GM18858 (cell line): ENCODE data around the gene SLC16A8.

ENCODE experiments used
- ATAC-seq: cut with Tn5 transposase; IDR thresholded peaks from one replicate; pipeline ENCODE4 v1.9.1; 2021; ENCODE audit not compliant: unreplicated experiment

SLC16A8 gene

DNA sequence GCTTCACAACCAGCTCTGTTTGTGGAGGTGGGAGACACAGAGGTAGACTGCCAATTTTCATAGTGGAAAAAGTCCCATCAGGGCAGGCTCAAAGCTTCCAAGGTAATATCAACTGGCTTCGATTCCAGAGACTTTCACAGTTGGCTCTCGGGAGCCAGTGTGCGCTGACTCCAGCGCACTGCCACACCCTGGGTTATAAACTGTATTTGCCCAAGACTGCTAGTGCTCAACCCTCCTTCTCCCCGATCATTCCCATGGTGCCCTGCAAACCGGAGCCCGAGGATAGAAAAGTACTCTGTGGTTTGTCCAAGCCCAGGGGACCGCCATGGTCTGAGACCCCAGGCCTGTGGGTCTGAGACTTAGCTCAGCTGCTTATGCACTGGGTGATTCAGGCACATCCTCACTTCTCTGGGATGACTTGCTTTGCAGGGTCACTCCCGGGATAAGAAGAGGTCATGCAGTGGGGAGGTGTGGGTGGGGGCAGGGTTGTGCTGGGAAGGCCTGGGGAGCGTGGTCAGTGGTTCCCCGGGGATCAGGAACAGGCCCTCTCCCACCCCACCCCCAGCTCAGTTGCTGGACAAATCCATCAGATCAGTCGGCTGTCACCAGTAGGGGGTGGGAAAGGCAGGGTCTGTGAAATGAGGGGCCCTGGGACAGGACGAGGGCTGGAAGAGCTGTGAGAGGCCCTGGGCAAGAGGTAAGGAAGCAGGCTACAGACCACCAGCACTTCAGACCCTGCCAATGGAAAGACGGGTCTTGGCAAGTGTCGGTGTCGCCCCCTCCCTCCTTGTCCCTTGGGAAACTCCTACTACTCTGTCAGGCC lies 53.5 kb downstream of the SLC16A8 start:
- no peak for ATAC-seq

- ATAC-seq = no peak
Measured at GRCh38 chr22:38029901-38030300, 54.1 kb downstream of the SLC16A8 start.

DNA sequence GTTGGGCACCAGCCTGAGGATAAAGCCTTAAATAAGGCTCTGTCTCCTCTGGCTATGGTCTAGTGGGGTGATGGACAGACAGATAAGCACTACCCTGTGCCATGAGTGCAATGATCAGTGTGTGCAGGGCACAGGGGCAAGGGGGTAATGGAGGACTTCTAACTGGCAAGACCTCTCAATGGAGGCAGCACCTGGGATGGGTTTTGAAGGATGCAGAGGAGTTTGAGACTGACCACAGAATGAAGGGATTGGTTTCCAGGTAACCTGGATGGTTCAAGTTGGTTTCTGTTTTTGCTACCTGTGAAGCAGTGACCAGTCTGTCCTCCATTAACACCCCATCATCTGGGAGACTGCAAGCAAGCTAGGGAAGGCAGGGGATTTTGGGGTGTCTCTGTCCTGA lies 54.6 kb downstream of the SLC16A8 start:
- no peak for ATAC-seq

DNA sequence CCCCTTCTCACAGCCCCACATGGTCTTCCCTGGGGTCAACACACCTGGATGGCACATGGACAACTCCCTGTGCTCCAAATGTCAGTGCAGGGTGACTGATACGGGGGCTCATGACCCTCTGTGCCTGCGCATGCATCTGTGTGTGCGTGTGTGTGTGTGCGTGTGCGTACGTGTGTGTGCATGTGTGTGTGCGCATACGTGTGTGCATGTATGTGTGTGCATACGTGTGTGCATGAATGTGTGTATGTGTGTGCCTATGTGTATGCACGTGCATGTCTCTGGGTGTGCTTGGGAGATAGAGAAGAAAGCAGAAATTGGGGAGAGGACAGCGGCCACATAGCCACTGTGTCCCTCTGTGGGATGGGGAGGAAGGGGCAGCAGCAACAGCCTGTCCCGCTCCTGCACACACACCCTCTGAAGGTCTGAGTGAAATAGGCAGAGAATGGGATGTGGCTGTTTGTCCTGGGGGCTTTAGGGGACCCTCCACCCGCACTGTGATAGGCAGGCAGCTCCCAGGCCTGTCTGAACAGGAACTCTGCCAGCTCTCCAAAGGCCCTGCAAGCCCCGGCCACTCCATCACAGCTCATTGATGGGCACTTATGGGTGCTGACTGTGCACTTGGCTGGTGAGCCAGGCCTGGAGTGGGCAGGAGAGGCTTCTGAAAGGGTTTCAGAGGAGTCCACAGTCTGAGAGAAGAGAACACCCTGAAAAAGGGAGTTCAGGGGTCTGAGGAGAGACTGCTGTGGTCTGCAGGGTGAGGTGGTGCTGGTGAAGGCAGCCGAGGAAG lies 55.4 kb downstream of the SLC16A8 start:
- ATAC-seq = no peak
